ENCODE results near the gene WAPL. TPM values are rescaled to one million over a fixed set of nuclear protein-coding genes. Genes with fewer than 3 reads are reported as not detected.
A peak's percentile ranks its signal among the peaks of the same experiment; 100 is the strongest.

WAPL gene
- total and polyA plus RNA-seq, 10 of the 15 experiments (the other 5 are each of a cell fraction or from before 2014, with no cell fraction given) = 15.7 to 45.8 (median 29.0) TPM

DNA sequence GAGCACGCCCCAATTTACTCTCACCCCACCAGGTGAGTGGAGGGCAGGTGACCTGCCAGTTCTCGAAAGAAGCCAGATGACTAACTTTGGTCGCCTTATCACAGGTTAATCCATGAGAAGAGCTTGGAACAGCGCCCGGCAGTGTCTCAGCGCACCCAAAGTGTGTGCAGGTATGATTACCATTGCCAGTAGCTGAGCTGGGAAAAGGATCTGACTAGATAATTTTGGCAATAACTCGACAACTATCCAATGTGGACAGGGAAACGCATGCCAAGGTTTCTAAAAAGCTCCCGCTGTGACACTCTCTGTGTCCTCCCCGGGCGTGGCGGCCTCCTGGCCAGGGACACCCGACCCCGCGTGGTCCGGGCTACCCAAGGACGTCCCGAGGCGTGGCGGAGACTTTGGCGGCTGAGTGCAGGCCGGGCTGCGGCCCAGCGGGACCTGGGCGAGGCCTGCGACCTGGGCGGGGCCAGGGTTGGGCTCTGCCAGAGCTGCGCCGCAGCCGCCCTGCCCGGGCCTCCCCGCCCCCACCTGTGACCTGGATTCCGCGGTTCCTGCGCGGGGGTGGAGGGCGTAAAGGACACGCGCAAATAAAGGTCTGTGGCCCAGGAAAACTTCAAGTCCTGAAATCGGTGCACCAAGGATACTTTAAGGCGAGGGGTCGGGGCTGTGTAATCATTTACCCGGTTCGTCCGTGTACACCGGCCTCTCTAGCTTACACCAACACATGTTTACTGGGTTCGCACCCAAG lies 13.7 kb upstream of the WAPL start (continued):
- TF ChIP-seq, protein P1, sequence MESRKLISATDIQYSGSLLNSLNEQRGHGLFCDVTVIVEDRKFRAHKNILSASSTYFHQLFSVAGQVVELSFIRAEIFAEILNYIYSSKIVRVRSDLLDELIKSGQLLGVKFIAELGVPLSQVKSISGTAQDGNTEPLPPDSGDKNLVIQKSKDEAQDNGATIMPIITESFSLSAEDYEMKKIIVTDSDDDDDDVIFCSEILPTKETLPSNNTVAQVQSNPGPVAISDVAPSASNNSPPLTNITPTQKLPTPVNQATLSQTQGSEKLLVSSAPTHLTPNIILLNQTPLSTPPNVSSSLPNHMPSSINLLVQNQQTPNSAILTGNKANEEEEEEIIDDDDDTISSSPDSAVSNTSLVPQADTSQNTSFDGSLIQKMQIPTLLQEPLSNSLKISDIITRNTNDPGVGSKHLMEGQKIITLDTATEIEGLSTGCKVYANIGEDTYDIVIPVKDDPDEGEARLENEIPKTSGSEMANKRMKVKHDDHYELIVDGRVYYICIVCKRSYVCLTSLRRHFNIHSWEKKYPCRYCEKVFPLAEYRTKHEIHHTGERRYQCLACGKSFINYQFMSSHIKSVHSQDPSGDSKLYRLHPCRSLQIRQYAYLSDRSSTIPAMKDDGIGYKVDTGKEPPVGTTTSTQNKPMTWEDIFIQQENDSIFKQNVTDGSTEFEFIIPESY (IDR thresholded peaks at IDR 0.05) = no peak
- TF ChIP-seq IRF4 (IDR thresholded peaks at IDR 0.05; ENCODE audit: low read depth, low read length) = no peak
- TF ChIP-seq BACH1 (IDR thresholded peaks at IDR 0.05; ENCODE audit: borderline replicate concordance) = no peak
- TF ChIP-seq RCOR1 (conservative IDR thresholded peaks at IDR 0.05; ENCODE audit: low read depth, low read length) = no peak
- no peak for TF ChIP-seq BMI1 (IDR thresholded peaks at IDR 0.05; ENCODE audit: borderline replicate concordance)
- TF ChIP-seq ZSCAN29 (IDR thresholded peaks at IDR 0.05) = peak; percentile 93
- TF ChIP-seq KAT2A (conservative IDR thresholded peaks at IDR 0.05; ENCODE audit: control insufficient read depth, low read depth, low read length) = no peak
- TF ChIP-seq, protein P2, sequence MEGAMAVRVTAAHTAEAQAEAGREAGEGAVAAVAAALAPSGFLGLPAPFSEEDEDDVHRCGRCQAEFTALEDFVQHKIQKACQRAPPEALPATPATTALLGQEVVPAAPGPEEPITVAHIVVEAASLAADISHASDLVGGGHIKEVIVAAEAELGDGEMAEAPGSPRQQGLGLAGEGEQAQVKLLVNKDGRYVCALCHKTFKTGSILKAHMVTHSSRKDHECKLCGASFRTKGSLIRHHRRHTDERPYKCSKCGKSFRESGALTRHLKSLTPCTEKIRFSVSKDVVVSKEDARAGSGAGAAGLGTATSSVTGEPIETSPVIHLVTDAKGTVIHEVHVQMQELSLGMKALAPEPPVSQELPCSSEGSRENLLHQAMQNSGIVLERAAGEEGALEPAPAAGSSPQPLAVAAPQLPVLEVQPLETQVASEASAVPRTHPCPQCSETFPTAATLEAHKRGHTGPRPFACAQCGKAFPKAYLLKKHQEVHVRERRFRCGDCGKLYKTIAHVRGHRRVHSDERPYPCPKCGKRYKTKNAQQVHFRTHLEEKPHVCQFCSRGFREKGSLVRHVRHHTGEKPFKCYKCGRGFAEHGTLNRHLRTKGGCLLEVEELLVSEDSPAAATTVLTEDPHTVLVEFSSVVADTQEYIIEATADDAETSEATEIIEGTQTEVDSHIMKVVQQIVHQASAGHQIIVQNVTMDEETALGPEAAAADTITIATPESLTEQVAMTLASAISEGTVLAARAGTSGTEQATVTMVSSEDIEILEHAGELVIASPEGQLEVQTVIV (IDR thresholded peaks at IDR 0.05; ENCODE audit: borderline replicate concordance, partially characterized antibody) = no peak
- TF ChIP-seq, protein P3, sequence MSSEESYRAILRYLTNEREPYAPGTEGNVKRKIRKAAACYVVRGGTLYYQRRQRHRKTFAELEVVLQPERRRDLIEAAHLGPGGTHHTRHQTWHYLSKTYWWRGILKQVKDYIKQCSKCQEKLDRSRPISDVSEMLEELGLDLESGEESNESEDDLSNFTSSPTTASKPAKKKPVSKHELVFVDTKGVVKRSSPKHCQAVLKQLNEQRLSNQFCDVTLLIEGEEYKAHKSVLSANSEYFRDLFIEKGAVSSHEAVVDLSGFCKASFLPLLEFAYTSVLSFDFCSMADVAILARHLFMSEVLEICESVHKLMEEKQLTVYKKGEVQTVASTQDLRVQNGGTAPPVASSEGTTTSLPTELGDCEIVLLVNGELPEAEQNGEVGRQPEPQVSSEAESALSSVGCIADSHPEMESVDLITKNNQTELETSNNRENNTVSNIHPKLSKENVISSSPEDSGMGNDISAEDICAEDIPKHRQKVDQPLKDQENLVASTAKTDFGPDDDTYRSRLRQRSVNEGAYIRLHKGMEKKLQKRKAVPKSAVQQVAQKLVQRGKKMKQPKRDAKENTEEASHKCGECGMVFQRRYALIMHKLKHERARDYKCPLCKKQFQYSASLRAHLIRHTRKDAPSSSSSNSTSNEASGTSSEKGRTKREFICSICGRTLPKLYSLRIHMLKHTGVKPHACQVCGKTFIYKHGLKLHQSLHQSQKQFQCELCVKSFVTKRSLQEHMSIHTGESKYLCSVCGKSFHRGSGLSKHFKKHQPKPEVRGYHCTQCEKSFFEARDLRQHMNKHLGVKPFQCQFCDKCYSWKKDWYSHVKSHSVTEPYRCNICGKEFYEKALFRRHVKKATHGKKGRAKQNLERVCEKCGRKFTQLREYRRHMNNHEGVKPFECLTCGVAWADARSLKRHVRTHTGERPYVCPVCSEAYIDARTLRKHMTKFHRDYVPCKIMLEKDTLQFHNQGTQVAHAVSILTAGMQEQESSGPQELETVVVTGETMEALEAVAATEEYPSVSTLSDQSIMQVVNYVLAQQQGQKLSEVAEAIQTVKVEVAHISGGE (CRISPR knock-in tag; IDR thresholded peaks at IDR 0.05) = no peak
- 0 out of 2 replicates have a peak, but pooled peaks have one; percentile 13 for TF ChIP-seq IKZF1 (conservative IDR thresholded peaks at IDR 0.05)
- no peak for TF ChIP-seq RELA (IDR thresholded peaks at IDR 0.05; ENCODE audit: borderline replicate concordance, partially characterized antibody)
- no peak for TF ChIP-seq CHD1 (IDR thresholded peaks at IDR 0.05; ENCODE audit: low read depth, low read length)
- TF ChIP-seq EGR1 (IDR thresholded peaks at IDR 0.05; ENCODE audit: borderline replicate concordance in 1 of 2, low read depth in 2 of 2, low read length in 2 of 2) = peak in 1 of 2 experiments; percentile 49; a peak in 1 of 3 replicates
